Fibroblast of the conjunctiva (primary cell): ENCODE measurements around the gene PPA1.
"Not testable (repeated sequence)": the region's sequence is repeated elsewhere in the genome, so short reads cannot be mapped to it uniquely, and the experiment has no call there.

Experiments
- DNase-seq: peaks from one replicate; pipeline ENCODE4 v3.0.0-alpha.2; 2010; ENCODE audit warnings: low read depth

The PPA1 gene

DNA sequence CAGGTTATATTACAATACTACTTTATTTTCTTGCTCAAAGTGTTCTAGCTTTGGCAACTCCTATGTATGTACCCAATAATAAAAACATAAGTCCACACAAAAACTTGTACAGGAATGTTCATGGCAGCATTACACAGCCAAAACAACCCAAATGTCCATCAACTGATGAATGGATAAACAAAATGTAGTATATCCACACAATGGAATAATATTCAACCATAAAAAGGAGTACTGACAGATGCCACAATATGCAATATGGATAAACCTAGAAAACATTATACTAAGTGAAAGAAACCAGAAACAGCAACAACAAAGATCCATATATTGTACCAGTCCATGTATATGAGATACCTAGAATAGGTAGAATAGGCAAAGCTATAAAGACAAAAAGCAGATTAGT, 21.0 kb downstream of the PPA1 start:
- DNase-seq: no peak

DNA sequence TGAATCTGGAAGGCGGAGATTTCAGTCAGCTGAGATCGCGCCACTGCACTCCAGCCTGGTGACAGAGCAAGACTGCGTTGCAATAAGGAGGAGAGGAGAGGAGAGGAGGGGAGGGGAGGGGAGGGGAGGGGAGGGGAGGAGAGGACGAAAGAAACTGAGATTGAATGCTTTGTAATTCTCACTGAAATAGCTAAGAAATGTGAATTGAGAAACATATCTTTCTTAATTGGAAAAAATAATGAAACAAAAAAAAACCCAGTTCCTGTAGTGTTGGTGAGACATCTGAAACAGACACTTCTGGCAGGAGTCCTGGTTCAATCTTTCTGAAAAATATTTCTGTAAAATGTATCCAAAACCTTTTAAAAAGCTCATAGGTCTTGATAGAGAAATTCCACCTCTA, 26.5 kb downstream of the PPA1 start:
- DNase-seq: no peak

DNA sequence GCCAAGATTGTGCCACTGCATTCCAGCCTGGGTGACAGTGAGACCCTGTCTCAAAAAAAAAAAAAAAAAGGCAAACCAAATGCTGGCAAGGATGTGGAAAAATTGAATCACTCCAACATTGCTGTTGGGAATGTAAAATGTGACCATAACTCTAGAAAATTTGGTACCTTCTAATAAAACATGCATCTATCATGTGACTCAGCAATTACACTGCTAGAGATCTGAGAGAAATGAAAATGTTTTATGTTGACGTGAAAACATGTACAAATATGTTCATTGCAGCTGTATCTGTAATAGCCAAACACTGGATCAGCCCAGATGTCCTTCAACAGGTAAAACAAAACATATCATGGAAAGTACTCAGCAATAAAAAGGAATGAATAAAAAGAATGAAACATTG, 32.1 kb downstream of the PPA1 start:
- DNase-seq: no peak

DNA sequence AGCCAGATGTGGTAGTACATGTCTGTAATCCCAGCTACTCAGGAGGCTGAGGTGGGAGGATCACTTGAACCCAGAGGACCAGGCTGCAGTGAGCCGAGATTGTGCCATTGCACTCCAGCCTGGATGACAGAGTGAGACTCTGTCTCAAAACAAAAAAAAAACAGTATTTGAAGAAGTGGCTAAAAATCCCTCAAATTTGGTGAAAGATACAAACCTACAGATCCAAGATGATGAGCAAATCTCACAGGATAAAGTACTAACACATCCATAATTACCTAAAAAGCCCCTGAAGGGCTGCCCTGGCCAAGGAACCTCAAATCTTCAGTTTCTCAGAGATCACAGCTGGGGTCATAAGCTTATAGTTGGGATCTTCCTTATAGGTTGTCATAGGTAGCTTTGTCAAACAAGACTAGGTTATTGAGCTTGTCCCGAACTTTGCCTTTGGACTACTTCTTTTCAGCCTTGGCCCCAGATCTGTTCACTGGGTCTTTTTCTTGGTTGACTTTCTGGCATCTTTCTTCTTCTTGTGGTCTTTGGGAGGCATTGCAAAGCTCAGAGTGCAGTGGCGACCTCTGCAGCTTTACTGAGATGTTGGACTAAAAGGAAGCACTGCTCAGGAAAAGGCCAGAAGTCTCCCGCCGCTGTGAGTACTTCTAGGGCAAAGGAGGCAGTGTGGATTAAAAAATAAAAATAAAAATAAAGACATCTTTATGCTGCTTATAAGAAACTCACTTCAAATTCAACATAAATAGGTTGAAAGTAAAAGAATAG, 34.3 kb downstream of the PPA1 start:
- DNase-seq: no peak

- no peak for DNase-seq
Observed at GRCh38 chr10:70197235-70197945, 35.8 kb downstream of the PPA1 start.

DNA sequence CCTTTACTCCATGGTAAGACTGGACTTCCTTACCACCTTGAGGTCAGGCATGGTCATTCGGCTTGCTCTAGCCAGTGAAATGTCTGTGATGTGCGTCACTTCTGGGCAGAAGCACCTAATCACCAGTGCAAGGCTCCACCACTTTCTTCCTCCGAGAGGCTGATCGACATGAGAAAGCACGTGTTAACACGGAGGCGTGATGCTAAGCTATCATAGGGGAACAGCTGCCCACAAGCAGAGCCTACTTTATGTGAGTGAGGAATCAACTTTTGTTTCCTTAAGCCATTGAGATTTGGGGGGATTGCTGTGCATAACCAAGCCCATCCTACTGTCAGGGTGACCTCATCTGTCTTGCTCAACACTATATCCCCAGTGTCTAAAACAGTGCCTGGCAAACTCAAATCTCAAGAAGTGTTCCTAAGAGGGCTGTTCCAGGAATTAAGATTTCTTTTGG, 39.8 kb downstream of the PPA1 start:
- DNase-seq: no peak

GRCh38 chr10:70192326-70192968, 40.8 kb downstream of the PPA1 start:
- DNase-seq: peak; percentile 35

DNA sequence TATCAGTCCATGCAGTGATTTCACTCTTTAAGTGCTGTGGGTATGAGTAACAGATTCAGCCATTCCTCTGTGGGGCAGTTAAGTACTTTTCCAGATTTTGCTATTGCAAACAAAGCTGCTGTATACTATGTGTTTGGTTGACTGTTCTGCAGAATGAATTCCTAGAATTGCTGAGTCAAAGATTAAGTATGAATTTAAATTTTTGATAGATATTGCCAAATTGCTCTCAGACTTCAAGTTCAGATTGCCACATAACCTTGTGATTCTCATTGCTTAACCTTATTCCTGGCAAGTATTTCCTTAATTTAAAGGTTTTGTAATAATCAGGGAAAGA, 41.3 kb downstream of the PPA1 start:
- peak; percentile 89 for DNase-seq

DNA sequence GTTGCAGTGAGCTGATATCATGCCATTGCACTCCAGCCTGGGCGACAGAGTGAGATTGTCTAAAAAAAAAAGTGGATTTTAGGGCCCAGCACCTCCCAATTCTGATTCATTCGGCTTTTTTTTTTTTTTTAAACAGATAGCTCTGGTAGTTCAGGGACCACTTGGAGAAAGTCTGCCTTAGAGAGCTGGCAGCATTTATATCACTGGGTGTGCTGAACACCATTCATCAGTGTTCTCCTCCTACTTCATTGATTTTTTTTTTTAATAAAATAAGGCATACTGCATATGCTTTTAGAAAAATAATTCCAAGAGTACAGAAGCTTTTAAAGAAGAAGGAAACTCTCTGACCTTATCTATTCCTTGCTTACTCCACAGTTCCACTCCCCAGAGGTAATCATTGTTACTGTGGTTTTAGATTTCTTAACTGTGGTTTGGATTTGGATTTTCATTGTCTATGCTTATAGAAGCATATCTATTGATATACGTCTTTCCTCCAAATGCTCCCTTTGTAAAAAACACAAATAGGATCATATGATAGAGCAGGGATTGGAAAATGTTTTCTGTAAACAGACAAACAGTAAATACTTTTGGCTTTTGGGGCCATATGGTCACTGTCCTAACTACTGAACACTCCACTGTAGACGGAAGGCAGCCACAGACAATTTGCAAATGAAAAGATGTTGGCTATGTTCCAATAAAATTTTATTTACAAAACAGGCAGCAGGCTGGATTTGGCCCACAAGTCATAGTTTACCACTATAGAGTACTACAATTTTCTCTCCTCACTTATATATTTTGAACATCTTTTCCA, 41.9 kb downstream of the PPA1 start:
- no peak for DNase-seq

DNA sequence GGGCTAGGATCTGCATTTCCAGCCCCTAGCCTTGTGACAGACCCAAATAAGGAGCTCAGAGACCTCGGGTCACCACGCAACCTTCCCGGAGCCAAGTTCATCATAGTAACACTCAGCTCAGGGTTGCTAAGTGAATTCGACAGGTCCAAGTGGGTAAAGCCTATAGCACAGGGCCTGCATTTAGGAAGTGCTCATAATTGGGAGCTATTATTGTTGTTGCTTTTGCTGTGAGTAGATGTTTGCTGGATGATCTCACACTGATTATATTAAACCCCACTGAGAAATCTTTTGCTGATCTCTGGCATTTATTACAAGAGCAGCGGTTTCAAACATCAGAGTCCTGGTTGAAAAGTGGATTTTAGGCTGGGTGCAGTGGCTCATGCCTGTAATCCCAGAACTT, 42.6 kb downstream of the PPA1 start:
- peak; percentile 43 for DNase-seq

GRCh38 chr10:70190102-70190501, 43.1 kb downstream of the PPA1 start:
- DNase-seq: no peak

GRCh38 chr10:70188768-70189167, 44.5 kb downstream of the PPA1 start:
- no peak for DNase-seq

DNA sequence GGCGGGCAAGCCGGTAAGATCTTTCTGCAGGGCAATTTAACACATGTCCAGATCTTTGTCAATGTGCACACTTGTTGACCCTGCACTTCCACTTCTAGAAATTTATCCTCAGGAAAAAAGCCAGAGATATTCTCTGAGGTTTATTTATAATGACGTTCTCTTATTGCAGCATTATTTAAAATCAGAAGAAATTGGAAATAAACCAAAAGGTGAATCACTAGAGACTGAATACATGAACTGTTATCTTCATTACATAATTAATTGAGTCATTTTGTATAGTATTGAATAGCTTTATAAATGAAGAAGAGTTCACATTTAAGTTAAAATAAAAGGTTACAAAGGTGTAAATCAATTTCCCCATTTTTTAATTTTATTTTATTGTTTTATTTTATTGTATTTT, 46.7 kb downstream of the PPA1 start:
- no peak for DNase-seq

- no peak for DNase-seq
Observed at GRCh38 chr10:70186090-70186489, 47.1 kb downstream of the PPA1 start.

DNA sequence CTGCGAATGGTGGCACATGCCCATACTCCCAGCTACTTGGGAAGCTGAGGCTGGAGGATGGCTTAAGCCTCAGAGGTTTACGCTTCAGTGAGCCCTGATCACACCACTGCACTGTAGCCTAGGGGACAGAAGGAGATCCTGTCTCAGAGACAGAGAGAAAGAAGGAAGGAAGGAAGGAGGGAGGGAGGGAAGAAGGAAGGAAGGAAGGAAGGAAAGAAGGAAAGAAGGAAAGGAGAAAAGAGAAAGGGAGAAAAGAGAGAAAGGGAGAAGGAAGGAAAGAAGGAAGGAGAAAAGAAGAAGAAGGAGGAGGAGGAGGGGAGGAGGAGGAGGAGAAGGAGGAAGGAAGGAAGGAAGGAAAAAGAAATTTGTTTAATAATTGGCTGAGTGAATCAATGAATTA, 49.9 kb downstream of the PPA1 start:
- no peak for DNase-seq

DNA sequence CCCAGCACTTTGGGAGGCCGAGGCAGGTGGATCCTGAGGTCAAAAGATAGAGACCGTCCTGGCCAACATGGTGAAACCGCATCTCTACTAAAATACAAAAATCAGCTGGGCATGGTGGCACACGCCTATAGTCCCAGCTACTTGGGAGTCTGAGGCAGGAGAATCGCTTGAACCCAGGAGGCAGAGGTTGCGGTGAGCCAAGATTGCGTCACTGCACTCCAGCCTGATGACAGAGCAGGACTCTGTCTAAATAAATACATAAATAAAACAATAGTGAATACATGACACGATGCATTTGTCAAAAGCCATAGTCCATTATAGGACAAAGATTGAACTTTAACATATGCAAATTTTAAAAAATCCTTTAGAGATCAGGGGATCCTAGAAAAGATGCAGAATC, 54.0 kb downstream of the PPA1 start:
- DNase-seq: not testable (repeated sequence)

- DNase-seq: no peak
Observed at GRCh38 chr10:70178139-70178725, 55.0 kb downstream of the PPA1 start.

GRCh38 chr10:70176441-70176840, 56.8 kb downstream of the PPA1 start:
- no peak for DNase-seq

GRCh38 chr10:70175516-70175915, 57.7 kb downstream of the PPA1 start:
- no peak for DNase-seq

DNA sequence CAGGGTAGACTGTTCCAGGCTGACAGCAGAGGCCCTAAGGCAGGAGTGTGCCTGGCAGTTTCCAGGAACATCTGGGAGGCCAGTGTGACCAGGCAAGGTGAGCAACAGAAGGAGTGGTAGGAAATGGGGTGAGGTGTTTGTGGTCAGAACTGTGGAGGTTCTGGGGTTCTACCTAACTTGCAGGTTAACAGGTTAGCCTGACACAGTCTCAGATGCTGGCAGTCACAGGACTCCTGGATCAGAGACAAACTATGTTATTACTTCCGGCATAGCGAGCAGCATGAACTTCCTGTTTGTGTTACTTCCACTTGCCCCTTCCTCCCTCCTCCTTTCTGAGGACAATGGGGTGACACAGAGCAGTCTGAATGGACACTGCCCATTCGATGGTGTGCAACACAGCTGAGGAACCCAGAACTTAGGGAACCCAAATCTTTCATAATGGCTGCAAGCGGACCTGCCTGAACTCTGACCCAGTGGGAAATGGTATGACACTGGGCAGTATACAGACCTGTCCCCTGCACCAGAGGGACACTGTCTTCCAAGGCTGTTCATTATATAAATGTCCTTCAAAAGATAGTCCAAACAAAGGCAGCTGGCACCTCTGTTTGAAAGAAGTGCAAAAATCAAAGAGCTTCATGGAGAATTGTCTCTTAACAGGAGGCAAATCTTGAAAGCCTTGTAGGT, 59.0 kb downstream of the PPA1 start:
- DNase-seq: no peak

- DNase-seq: no peak
Observed at GRCh38 chr10:70169649-70170364, 63.4 kb downstream of the PPA1 start.
